NCI-H2196 (cell line): Measurements from ENCODE around the gene CERS4.
A peak's percentile ranks its signal among the peaks of the same experiment; 100 is the strongest.
"Not testable (repeated sequence)": the region's sequence is repeated elsewhere in the genome, so short reads cannot be mapped to it uniquely, and the experiment has no call there.

Source experiments
- DNase-seq: peaks from one replicate; lab custom pipeline; 2025; ENCODE audit not compliant: unreplicated experiment; lab: John Stamatoyannopoulos, UW

CERS4 gene

DNA sequence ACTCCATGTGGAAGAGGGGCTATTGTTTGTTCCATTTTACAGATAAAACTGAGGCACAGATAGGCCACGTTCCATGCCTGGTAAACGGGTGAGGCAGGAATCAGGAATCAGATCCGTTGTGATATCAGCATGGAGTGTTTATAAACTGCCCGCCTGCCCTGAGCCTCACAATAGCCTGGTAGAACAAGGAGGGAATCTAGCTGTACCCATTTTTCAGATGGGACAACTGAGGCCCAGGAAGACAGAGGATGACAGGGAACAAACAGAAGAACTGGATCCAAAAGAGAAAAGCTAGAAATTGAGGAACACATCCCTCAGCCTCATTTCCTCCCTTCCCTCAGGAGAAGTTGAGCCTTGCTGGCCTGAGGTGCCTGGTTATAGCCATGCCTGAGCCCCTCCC lies 32.5 kb downstream of the CERS4 start:
- no peak for DNase-seq

DNA sequence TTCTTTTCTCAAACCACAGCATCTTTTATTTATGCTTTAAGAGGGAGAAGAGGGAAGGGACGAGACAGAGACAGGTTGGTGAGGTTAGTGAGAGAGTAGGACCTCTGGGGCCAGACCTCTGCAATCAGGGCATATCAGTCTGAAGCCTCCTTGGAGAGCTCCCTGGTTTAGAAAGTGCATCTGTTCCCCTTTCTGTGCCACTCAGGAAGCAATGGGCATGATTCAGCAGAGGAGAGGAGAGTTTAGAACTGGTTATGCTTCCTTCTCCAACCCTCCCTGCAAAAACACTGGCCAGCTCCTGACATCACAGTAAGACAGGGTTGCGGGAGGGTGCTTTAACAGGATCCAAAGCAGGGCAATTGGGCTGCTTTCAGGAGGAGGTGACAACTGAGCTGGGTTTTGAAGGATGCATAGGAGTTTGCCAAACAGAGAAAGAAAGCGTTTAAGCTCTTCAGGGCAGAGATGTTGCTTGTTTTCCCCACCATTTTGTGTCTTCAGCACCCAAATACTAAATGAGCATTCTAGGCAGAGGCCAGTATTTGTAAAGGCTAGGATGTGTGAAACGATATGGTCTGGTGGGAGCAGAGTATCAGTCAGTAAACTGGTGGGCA lies 33.1 kb downstream of the CERS4 start:
- DNase-seq = no peak

DNA sequence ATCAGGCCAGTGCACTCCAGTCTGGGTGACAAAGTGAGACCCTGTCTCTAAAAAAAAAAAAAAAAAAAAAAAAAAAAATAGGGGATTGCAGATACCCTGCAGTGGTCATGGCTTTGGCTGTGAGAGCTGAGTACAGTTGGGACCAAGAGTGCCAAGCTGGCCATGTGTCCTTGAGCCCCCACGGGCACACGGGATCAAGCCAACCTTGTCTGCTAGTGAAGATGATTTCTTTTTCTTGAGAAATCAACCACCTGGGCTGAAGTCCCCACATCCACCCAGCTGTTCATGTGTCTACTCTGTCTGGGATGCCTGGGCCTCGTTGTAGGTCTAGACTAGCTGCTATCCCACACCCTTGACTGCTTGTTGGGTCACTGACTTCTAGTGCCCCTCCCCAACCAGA lies 34.0 kb downstream of the CERS4 start:
- no peak for DNase-seq

DNA sequence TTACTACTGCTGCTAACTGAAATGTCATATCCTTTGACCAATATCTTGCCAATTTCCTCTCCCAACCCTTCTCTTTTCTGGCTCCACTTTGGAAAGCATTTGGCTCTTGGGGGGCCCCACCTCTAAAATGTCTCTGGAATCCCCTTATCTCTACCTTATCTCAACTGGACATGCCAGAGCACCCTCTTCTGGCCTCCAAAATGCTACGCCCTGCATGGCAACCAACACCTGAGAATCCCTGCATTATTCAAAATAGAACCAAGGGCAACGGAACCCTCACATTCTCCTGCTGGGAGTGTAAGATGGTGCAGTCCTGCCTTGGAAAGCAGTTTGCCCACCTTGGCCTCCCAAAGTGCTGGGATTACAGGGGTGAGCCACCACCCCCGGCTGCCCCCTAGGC lies 35.3 kb downstream of the CERS4 start:
- DNase-seq = no peak

DNA sequence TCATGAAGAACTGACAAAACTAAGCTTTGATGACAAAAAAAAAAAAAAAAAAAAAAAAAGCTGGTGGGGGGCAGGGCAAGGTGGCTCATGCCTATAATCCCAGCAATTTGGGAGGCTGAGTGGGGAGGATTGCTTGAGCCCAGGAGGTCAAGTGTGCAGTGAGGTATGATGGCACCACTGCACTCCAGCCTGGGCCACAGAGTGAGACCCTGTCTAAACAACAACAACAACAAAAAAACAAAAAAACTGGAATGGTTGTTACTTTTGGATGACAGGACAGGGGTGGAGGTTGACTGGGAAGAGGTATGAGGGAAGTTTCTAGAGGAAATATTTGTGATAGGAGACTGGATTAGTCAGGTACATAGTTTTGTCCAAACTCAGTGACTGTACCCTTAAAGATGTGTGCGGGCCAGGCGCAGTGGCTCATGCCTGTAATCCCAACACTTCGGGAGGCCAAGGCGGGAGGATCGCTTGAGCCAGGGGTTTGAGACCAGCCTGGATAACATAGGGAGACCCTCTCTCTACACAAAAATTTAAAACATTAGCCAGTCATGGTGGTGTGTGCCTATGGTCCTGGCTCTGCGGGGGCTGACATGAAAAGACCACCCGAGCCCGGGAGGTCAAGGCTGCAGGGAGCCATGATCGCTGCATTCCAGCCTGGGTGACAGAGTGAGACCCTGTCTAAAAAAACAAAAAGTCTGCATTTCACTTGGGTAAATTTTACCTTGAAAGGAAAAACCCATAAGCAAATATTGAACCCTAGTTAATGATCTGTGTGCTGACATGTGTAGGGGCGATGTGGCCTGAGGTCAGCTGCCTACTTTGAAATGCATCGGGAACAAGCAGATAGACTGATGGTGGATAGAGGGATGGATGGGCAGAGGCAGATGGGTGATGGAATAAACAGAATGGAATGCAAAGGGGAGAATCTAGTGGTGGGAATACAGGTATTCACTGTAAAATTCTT lies 37.0 kb downstream of the CERS4 start:
- DNase-seq = no peak

DNA sequence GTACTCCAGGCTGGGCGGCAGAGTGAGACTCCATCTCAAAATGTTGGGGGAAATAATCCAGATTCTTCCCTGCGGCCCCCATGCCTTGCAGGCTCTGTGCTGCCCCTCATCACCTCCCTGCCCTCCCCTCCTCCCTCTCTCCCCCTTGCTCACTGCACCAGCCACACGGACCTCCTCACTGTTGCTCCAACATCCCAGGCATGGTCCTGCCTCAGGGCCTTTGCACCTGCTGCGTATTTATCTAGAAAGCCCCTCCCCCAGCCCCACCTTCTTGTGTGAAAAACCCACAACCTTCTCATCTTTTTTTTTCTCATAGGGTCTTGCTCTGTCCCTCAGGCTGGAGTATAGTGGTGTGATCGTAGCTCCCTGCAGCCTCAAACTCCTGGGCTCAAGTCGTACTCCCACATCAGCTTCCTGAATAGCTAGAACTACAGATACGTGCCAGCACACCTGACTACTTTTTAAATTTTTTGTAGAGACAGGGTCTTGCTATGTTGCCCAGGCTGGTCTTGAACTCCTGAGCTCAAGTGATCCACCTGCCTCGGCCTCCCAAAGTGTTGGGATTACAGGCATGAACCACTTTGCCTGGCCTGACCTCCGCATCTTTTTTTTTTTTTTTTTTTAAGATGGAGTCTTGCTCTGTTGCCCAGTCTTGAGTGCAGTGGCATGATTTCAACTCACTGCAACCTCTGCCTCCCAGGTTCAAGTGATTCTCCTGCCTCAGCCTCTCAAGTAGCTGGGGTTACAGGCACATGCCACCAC lies 38.1 kb downstream of the CERS4 start:
- DNase-seq = not testable (repeated sequence)

DNA sequence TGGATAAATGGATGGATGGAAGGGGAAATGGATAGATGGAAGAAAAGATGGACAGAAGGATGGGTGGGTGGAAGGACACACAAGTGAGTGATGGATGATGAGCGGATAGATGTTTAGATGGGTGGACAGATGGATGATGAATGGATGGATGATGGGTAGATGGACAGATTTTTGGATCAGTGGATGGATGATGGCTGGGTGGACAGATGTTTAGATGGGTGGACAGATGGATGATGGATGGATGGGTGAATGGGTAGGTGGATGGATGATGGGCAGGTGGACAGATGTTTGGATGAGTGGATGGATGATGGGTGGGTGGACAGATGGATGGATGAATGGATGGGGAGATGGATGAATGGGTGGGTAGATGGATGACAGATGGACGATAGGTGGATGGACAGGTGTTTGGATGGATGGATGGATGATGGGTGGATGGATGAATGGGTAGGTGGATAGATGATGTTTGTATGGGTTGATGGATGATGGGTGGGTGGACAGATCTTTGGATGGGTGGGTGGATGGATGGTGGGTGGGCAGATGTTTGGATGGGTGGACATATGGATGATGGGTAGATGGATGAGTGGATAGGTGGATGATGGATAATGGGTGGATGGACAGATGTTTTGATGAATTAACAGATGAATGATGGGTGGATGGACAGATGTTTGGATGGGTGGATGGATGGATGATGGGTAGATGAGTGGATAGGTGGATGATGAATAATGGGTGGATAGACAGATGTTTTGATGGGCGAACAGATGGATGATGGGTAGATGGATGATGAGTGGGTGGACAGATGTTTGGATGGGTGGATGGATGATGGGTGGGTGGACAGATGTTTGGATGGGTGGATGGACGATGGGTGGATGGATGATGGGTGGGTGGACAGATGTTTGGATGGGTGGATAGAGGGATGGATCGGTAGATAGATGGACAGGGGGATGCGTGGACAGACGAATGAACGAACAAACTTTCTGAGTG lies 39.5 kb downstream of the CERS4 start:
- DNase-seq = no peak

DNA sequence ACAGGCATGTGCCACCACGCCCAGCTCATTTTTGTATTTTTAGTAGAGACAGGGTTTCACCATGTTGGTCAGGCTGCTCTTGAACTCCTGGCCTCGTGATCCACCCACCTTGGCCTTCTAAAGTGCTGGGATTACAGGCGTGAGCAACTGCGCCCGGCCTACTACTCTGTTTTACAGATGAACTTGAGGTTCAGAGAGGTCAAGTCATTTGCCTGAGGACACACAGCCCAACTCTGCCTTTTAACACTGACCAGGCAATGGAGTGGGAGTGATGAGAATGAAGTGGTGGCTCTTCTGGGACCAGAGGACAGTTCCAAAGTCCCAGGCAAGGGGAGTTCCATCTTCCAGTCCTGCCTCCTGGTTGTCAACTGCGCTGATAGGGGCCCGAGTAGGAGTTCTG lies 41.4 kb downstream of the CERS4 start:
- DNase-seq = no peak

DNA sequence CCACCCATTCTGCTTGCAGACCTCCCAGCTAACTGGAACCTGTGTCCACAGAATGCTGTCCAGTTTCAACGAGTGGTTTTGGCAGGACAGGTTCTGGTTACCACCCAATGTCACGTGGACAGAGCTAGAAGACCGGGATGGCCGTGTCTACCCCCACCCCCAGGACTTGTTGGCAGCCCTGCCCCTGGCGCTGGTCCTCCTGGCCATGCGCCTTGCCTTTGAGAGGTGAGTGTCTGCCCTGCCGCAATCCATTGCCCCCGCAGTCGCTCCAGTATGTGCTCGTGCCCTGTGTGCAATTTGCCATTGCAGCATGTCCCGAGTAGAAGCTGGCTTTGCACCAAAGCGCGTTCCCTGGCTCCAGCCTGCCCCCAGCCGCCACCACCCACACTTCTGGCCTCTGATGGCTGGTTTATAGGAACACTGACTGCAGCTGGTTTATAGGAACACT lies 41.9 kb downstream of the CERS4 start:
- DNase-seq = peak; percentile 94

DNA sequence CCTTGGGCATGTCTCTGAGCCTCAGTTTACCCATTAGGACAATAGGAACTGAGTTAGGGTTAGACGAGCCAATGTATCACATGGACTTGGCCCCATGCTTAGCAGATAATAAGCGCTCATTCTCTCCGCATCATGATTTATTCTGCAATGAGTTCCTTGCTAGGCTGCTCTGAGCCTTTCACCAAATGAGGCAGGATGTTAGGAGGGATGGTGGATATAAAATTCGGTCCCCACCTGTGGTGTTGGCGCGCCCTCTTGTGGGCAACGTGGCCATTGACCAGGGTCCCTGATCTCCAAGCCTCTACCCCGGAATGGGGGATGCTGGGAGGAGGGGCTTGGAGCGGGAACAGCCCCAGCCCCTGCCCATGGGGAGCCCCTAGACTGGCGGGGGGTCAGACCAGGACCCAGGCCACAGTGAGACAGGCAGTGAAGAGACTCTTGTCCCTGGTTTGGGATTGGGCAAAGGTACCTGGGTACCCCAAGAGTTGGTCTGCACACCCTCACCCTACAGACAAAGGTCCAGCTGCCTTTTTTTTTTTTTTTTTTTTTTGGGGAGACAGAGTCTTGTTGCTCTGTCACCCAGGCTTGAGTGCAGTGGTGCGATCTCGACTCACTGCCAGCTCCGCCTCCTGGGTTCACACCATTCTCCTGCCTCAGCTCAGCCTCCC lies 43.9 kb downstream of the CERS4 start:
- peak; percentile 85 for DNase-seq

DNA sequence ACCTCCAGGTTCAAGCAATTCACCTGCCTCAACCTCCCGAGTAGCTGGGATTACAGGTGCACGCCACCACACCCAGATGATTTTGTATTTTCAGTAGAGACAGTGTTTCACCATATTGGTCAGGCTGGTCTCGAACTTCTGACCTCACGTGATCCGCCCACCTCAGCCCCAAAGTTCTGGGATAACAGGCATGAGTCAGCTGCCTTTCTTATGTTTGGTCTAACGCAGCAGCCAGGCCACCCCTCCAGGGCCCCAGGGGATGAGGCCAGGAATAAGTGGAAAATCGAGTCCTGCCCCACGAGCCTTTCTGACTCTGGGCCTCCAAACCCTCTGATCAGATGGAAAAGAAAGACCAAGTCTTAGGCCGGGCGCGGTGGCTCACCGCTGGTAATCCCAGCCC lies 44.5 kb downstream of the CERS4 start:
- DNase-seq = no peak

DNA sequence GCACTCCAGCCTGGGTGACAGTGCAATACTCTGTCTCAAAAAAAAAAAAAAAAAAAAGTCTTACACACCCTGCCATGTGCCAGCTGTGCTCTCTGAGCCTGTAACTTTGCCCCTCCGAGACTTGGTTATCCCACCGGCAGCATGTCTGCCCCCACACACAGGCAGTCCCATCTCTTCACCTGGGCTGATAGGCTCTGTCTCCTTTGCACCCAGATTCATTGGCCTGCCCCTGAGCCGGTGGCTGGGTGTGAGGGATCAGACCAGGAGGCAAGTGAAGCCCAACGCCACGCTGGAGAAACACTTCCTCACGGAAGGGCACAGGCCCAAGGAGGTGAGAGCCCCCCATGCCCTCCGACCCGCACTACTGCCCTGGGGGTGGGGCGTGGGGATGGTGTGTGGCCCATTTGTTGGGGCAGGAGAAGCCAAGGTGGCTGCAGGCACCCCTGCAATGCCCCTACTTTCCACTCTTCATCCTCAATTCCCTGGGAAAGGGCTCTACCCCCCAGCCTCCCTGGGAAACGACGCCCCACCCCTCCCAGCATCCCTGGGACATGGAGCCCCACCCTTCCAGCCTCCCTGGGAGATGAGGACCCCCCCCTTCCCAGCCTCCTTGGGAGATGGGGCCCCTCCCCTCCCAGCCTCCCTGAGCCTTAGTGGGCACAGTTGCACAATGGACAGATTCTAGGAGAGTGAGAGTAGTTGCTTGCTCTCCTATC lies 45.3 kb downstream of the CERS4 start:
- DNase-seq = no peak

DNA sequence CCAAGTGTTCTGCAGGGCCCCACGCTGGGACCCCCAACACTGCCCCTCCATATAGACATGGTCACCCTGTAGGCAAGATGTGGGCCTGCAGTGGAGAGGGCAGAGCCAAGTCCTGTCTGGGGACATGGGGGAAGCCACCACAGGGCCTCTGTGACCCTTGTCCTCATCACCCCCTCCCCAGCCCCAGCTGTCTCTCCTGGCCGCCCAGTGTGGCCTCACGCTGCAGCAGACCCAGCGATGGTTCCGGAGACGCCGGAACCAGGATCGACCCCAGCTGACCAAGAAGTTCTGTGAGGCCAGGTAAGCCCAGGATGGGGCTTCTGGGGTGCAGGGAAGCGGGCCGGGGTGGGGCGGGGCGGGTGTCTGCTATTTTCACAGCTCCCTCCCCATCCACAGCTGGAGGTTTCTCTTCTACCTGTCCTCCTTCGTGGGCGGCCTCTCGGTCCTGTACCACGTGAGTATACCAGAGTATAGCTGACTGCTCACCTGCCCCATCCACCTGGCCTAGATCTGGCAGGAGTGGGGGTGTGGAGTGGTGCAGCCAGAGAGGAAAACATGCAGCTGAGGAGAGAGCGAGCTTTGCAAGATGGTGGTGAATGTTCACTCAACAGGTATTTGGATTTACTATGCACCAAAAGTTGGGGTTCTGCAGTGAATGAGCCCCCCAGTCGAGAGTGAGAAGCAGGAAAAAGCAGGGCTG lies 46.4 kb downstream of the CERS4 start:
- DNase-seq = no peak

DNA sequence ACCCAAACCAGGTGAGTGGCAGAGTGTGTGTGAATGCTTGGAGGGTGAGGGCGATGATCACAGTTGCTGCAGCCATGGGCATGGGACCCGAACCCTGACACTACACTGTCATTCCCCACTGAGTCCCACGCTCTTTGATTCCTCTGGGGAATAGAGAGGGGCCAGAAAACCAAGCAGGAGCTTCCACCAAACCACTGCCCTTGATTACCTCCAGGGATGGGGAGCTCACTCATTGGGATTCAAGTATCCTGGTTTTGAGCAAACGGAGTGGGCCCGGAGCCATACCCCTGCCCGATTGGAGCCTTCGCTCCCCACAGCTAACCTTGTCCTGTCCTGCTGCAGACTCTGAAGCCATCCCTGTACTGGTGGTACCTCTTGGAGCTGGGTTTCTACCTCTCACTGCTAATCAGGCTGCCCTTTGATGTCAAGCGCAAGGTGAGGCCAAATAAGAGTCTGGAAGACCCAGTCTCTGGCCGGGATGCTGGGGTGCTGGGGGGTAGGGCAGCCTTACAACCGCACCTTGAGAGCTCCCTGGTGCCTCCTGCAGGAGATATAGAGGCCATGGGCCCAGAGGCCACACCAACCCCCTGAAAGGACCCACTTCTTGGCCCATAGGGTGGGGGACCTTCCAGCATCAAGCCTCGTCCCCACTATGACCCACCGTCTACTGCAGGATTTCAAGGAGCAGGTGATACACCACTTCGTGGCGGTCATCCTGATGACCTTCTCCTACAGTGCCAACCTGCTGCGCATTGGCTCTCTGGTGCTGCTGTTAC lies 47.3 kb downstream of the CERS4 start:
- DNase-seq = no peak

DNA sequence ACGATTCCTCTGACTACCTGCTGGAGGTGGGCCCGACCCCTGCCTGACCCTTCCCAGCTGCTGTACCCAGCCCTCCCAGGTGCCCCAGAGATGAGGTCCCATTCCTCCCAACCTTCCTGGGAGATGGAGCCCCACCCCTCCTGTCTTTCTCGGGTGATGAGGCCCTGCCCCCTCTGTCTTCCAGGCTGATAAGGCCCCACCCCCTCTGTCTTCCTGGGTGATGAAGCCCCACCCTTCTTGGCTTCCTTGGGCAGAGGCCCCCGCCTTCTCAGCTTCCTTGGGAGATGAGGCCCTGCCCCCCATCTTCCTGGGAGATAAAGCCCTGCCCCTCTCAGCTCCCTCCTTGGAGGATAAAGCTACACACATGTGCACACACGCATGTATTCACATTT lies 47.9 kb downstream of the CERS4 start:
- no peak for DNase-seq

DNA sequence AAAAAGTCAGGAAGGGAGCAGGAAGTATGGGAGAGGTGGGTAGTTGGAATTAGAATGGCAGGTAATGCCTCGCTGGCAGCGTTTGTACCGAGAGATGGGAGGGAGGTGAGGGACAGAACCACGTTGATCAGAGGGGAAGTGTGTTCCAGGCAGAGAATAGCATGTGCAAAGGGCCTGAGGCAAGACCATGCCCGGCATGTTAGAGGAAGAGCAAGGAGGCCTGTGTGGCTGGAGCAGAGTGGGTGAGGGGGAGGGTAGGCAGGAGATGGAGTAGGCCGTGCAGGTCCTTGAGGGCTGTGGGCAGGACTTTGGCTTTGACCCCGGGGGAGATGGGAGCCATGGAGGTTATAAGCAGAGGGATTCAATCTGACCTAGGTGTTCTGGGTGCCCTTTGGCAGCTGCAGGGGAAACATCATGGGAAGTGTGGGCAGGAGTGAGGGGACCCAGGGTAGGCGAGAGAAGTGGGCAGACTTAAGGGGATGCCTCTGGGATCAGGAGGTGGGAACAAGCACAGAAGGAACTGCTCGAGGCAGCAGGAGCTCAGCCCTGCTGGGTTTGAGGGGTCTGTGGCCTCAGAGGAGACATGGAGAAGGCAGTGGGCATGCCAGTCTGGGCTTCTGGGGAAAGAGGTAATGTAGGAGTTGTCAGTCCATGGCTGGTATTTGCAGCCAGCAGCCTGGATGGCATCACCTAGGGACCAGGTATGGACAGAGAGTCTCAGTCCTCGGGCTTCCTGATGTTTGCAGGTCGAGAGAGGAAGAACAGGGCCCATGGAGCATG lies 50.2 kb downstream of the CERS4 start:
- no peak for DNase-seq

DNA sequence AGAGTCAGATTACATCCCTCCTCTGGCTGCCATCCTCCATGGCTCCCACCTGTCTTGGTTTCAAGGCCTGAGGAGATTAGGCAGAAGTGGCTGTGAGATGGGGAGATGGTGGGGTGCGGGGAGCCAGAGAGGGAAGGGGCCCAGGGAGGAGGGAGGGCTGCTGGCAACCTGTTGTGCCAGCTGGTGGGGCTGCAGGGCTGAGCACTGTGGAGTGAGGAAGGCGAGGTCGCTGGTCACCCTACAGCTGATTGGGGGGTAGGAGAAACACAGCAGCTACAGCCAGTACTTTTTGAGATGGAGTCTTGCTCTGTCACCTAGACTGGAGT lies 50.7 kb downstream of the CERS4 start:
- no peak for DNase-seq
